Epithelial cell of esophagus (primary cell): ENCODE results near the gene EXOC3L2.
"Not testable (repeated sequence)": the region's sequence is repeated elsewhere in the genome, so short reads cannot be mapped to it uniquely, and the experiment has no call there.

ENCODE experiments used
- DNase-seq: peaks from one replicate; pipeline ENCODE4 v3.0.0; 2010; ENCODE audit warnings: low read depth
- H3K4me3 ChIP-seq: 2 replicates; pipeline ENCODE4 v1.5.1; 2011; ENCODE audit warnings: mild to moderate bottlenecking, low read length, control low read depth
- CTCF ChIP-seq: IDR thresholded peaks from 2 replicates; pipeline ENCODE4 v1.5.1; 2011; ENCODE audit warnings: low read depth, mild to moderate bottlenecking, low read length, control low read depth, inconsistent platforms; ENCODE audit not compliant: insufficient read depth; ENCODE audit errors: missing control alignments

EXOC3L2 gene

GRCh38 chr19:45238556-45238955 is 6.7 kb downstream of the EXOC3L2 start:
- H3K4me3 ChIP-seq: no peak overlapping the region
- no peak for TF ChIP-seq CTCF
- DNase-seq: no peak

GRCh38 chr19:45235485-45235884 is 9.7 kb downstream of the EXOC3L2 start:
- TF ChIP-seq CTCF: no peak

GRCh38 chr19:45234089-45234869 is 10.9 kb downstream of the EXOC3L2 start:
- no peak overlapping the region for H3K4me3 ChIP-seq
- no peak for TF ChIP-seq CTCF
- no peak for DNase-seq

More at GRCh38 chr19:45235485-45235884, 9.7 kb downstream of the EXOC3L2 start:
- no peak overlapping the region for H3K4me3 ChIP-seq
- DNase-seq: no peak

GRCh38 chr19:45231891-45232290 is 13.3 kb downstream of the EXOC3L2 start:
- no peak for TF ChIP-seq CTCF
- H3K4me3 ChIP-seq: no peak overlapping the region
- peak; percentile 97 for DNase-seq

DNA sequence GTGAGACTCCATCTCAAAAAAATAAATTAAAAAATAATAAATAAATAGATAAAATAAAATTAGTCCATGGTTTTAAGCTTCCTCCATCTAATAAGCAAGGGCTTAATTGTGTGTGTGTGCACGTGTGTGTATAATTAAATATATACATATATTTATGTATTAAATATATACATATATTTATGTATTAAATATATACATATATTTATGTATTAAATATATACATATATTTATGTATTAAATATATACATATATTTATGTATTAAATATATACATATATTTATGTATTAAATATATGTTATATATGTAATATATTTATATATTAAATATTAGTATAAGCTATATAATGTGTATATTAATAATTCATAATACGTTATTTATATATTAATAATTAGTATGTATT is 16.2 kb downstream of the EXOC3L2 start:
- DNase-seq: not testable (repeated sequence)

GRCh38 chr19:45224645-45225044 is 20.6 kb downstream of the EXOC3L2 start:
- TF ChIP-seq CTCF: no peak
- no peak overlapping the region for H3K4me3 ChIP-seq
- DNase-seq: no peak

More for the DNA sequence above, 16.2 kb downstream of the EXOC3L2 start:
- not testable (repeated sequence) for H3K4me3 ChIP-seq

DNA sequence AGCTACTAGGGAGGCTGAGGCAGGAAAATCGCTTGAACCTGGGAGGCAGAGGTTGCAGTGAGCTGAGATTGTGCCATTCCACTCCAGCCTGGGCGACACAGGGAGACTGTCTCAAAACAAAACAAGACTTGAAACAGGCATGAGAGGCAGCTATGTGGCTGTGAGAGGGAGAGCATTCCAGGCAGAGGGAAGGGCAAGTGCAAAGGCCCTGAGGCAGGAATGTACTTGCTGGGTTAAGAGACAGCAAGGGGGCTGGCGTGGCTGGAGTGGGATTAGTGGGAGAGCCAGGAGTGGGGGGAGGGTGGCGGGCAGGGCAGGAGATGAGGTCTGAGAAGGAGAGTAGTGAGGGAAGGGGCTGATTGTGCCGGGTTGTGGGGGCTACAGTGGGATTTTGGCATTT is 21.3 kb downstream of the EXOC3L2 start:
- no peak for TF ChIP-seq CTCF
- DNase-seq: no peak
- no peak overlapping the region for H3K4me3 ChIP-seq

DNA sequence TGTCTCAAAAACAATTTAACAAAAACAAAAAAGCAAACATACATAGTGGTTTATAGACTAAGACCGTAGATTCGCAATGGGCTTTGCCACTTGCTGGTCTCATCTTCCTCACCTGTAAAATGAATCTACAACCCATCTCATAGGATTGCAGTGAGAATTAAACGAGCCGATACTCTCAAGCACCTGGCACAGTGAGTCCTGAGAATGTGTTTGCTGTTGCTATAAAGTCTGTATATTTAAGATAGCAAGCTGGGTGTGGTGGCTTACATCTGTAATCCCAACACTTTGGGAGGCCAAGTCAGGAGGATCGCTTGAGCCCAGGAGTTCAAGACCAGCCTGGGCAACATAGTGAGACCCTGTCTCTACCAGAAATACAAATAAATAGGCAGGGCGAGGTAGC is 22.5 kb downstream of the EXOC3L2 start:
- DNase-seq: no peak
- no peak for TF ChIP-seq CTCF
- H3K4me3 ChIP-seq: no peak overlapping the region
